ENCODE data around the gene PANK1.

The PANK1 gene

GRCh38 chr10:89591796-89592271 lies 53.2 kb downstream of the PANK1 start:
- Histone ChIP-seq H3F3A (ENCODE audit: insufficient read depth, low read length) (no peaks in the 10 kb centered on the region), H3K36me3 (ENCODE audit: insufficient read depth, low read length) (peaks cover 8% of the 10 kb centered on the region; the same call in 1 of the 2 replicates), H3K4me1 (ENCODE audit: insufficient read depth, low read length, severe bottlenecking) (no peaks in the 10 kb centered on the region), H3K27ac (ENCODE audit: low read depth, low read length, poor library complexity, severe bottlenecking) (no peak overlapping the region), H3K9me2 (ENCODE audit: low read depth, low read length) (no peaks in the 10 kb centered on the region), H2AFZ (ENCODE audit: low read length) (no peak overlapping the region), H3K27me3 (ENCODE audit: insufficient read depth, low read length) (no peaks in the 10 kb centered on the region), H3K79me2 (ENCODE audit: insufficient read depth, low read length) (no peaks in the 10 kb centered on the region), H3K9me3 (ENCODE audit: low read length) (no peaks in the 10 kb centered on the region), H3K9ac (ENCODE audit: low read length) (no peak overlapping the region), H4K20me1 (ENCODE audit: insufficient read depth, low read length) (no peaks in the 10 kb centered on the region), H3K4me3 (ENCODE audit: low read depth, low read length, poor library complexity, severe bottlenecking) (no peak overlapping the region), H3K4me2 (ENCODE audit: low read length) (no peak overlapping the region)
- TF ChIP-seq EZH2 (IDR thresholded peaks at IDR 0.05; ENCODE audit: borderline replicate concordance, low read length), result no peak
- TF ChIP-seq, protein P1, sequence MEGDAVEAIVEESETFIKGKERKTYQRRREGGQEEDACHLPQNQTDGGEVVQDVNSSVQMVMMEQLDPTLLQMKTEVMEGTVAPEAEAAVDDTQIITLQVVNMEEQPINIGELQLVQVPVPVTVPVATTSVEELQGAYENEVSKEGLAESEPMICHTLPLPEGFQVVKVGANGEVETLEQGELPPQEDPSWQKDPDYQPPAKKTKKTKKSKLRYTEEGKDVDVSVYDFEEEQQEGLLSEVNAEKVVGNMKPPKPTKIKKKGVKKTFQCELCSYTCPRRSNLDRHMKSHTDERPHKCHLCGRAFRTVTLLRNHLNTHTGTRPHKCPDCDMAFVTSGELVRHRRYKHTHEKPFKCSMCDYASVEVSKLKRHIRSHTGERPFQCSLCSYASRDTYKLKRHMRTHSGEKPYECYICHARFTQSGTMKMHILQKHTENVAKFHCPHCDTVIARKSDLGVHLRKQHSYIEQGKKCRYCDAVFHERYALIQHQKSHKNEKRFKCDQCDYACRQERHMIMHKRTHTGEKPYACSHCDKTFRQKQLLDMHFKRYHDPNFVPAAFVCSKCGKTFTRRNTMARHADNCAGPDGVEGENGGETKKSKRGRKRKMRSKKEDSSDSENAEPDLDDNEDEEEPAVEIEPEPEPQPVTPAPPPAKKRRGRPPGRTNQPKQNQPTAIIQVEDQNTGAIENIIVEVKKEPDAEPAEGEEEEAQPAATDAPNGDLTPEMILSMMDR (IDR thresholded peaks at IDR 0.05; ENCODE audit: low read length), result no peak

- H3K4me3 ChIP-seq (ENCODE audit: low read depth, low read length, poor library complexity, severe bottlenecking), result no peak overlapping the region
- H3K27ac ChIP-seq (ENCODE audit: low read depth, low read length, poor library complexity, severe bottlenecking), result no peak overlapping the region
- no peaks in the 10 kb centered on the region for H3K9me2 ChIP-seq (ENCODE audit: low read depth, low read length)
- no peaks in the 10 kb centered on the region for H3K4me1 ChIP-seq (ENCODE audit: insufficient read depth, low read length, severe bottlenecking)
- H3K9me3 ChIP-seq (ENCODE audit: low read length), result no peaks in the 10 kb centered on the region
- H2AFZ ChIP-seq (ENCODE audit: low read length), result no peak overlapping the region
- no peaks in the 10 kb centered on the region for H3K27me3 ChIP-seq (ENCODE audit: insufficient read depth, low read length)
- H3K9ac ChIP-seq (ENCODE audit: low read length), result no peak overlapping the region
- no peak overlapping the region for H3K4me2 ChIP-seq (ENCODE audit: low read length)
- H4K20me1 ChIP-seq (ENCODE audit: insufficient read depth, low read length), result no peaks in the 10 kb centered on the region
- H3K79me2 ChIP-seq (ENCODE audit: insufficient read depth, low read length), result no peaks in the 10 kb centered on the region
- TF ChIP-seq, protein P1 (IDR thresholded peaks at IDR 0.05; ENCODE audit: low read length), result no peak
- no peak for TF ChIP-seq EZH2 (IDR thresholded peaks at IDR 0.05; ENCODE audit: borderline replicate concordance, low read length)
- peaks cover 8% of the 10 kb centered on the region; the same call in 1 of the 2 replicates for H3K36me3 ChIP-seq (ENCODE audit: insufficient read depth, low read length)
- H3F3A ChIP-seq (ENCODE audit: insufficient read depth, low read length), result no peaks in the 10 kb centered on the region
Measured at GRCh38 chr10:89591111-89591795, 53.8 kb downstream of the PANK1 start.

DNA sequence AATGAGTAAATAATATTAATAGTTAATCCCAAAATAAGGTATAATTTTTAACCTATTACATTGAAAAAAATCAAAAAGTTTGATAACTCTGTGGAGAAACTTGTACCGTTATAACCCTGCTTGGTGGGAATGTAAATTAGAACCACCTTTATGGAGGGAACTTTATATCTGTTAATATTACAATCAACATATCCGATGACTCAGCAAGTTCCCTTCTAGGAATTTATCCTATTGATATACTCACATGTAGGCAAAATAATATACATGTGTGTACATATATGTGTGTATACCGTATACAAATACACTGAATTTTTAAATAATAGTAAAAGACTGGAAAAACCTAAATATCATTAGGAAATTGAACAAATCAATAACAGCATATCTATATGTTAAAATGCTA lies 54.7 kb downstream of the PANK1 start:
- Histone ChIP-seq H3K9ac (ENCODE audit: low read length) (no peak overlapping the region), H4K20me1 (ENCODE audit: insufficient read depth, low read length) (no peaks in the 10 kb centered on the region), H3K4me1 (ENCODE audit: insufficient read depth, low read length, severe bottlenecking) (no peaks in the 10 kb centered on the region), H3K27ac (ENCODE audit: low read depth, low read length, poor library complexity, severe bottlenecking) (no peak overlapping the region), H3K36me3 (ENCODE audit: insufficient read depth, low read length) (peaks cover 8% of the 10 kb centered on the region; the same call in 1 of the 2 replicates), H3K4me2 (ENCODE audit: low read length) (no peak overlapping the region), H3K9me2 (ENCODE audit: low read depth, low read length) (no peaks in the 10 kb centered on the region), H3K79me2 (ENCODE audit: insufficient read depth, low read length) (no peaks in the 10 kb centered on the region), H3F3A (ENCODE audit: insufficient read depth, low read length) (no peaks in the 10 kb centered on the region), H3K27me3 (ENCODE audit: insufficient read depth, low read length) (no peaks in the 10 kb centered on the region), H3K9me3 (ENCODE audit: low read length) (no peaks in the 10 kb centered on the region), H2AFZ (ENCODE audit: low read length) (no peak overlapping the region), H3K4me3 (ENCODE audit: low read depth, low read length, poor library complexity, severe bottlenecking) (no peak overlapping the region)
- TF ChIP-seq, protein P1 (IDR thresholded peaks at IDR 0.05; ENCODE audit: low read length), result no peak
- no peak for TF ChIP-seq EZH2 (IDR thresholded peaks at IDR 0.05; ENCODE audit: borderline replicate concordance, low read length)

All from OCI-LY1 (cell line).